Activated CD8-positive, alpha-beta T cell treated with anti-CD3 and anti-CD28 coated beads for 36 hours (primary cell): ENCODE results near the gene ASAP2. TPM values are rescaled to one million over a fixed set of nuclear protein-coding genes. Genes with fewer than 3 reads are reported as not detected.

Source experiments
- ATAC-seq: fragments of 200-7000 bp; cut with Tn5 transposase; one replicate; pipeline ENCODE4 v1.10.0; 2021; ENCODE audit warnings: mild to moderate bottlenecking, moderate library complexity
- CTCF ChIA-PET: fragments of 350-600 bp; sonication (Branson Sonifier 250); formaldehyde crosslinking; loops from one replicate; lab custom pipeline; 2021; ENCODE audit warnings: antibody characterized with exemption; lab: Charles Lee
- POLR2A ChIA-PET: fragments of 350-600 bp; sonication (Branson Sonifier 250); formaldehyde crosslinking; loops from one replicate; lab custom pipeline; 2021; ENCODE audit warnings: antibody characterized with exemption; lab: Charles Lee
- DNase-seq: peaks from one replicate; pipeline ENCODE4 v3.0.0-alpha.2; 2020
- H3K27ac Mint-ChIP-seq: one replicate; pipeline ENCODE4 v1.8.0; 2021; ENCODE audit warnings: mild to moderate bottlenecking, mixed read lengths
- H3K27me3 Mint-ChIP-seq: one replicate; pipeline ENCODE4 v1.8.0; 2021; ENCODE audit warnings: mixed read lengths
- H3K36me3 Mint-ChIP-seq: one replicate; pipeline ENCODE4 v1.8.0; 2021; ENCODE audit warnings: low read depth, mixed read lengths
- H3K4me1 Mint-ChIP-seq: one replicate; pipeline ENCODE4 v1.8.0; 2021; ENCODE audit warnings: low read depth, mixed read lengths
- H3K4me3 Mint-ChIP-seq: one replicate; pipeline ENCODE4 v1.8.0; 2021; ENCODE audit warnings: mild to moderate bottlenecking, moderate library complexity, mixed read lengths
- H3K9me3 Mint-ChIP-seq: one replicate; pipeline ENCODE4 v1.8.0; 2021; ENCODE audit warnings: mixed read lengths
- intact Hi-C: fragments of 100-400 bp; cut with micrococcal nuclease; formaldehyde crosslinking; loops from one replicate; pipeline ENCODE4 v1.10.0; 2022
- total RNA-seq, 2 experiments: library from RNA; stranded (reverse); gene quantifications; one replicate each; pipeline ENCODE4 v1.2.3, GENCODE V29; 2021
- TF ChIP-seq, protein P1 (sequence below): fragments of 200-600 bp; IDR thresholded peaks from one replicate; pipeline ENCODE4 v1.8.0; 2022; ENCODE audit warnings: antibody characterized with exemption, mild to moderate bottlenecking

ASAP2 gene
- total RNA-seq, 2 experiments from 2014 or later, result not detected

DNA sequence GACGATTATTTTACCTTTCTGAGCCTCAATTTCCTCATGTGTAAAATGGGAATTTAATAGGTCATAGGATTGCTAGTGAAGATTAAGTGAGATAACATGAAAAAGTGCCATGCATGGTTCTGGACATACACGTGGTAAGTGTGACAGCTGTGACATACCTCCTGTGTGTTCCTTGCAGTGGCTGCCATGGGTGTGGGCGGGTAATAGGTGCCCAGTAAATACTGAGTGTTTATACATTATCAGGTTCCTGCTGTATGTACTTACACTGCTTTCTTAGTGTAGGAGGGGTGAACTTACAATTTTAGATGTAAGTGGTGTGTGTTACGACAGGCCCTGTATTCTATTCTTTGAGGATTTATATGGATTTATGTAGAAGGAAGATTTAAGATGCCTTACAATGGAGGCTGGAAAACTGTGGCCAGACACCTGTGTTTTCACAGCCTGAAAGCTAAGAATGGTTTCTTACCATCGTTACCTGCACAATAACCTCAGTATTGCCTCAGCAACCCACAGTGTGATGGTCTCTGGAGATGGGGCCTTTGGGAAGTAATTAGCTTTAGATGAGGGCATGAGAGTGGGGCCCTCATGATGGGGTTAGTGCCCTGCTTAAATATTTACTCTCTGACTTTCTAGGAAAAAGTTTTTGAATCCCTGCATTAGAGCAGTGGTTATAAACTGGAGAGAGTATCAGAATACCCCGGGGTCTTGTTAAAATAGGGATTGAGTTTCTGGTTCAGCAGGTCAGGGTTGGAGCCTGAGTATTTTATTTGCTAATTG, 78.1 kb downstream of the ASAP2 start:
- Mint-ChIP-seq H3K4me3 (no peak overlapping the region), H3K9me3 (no peaks in the 10 kb centered on the region), H3K36me3 (no peaks in the 10 kb centered on the region), H3K27ac (no peak overlapping the region), H3K4me1 (no peaks in the 10 kb centered on the region), H3K27me3 (peaks cover 4% of the 10 kb centered on the region)
- ChIA-PET CTCF (no interaction called here), POLR2A (no interaction called here)
- intact Hi-C loops, result no loop called here
- TF ChIP-seq, protein P1, sequence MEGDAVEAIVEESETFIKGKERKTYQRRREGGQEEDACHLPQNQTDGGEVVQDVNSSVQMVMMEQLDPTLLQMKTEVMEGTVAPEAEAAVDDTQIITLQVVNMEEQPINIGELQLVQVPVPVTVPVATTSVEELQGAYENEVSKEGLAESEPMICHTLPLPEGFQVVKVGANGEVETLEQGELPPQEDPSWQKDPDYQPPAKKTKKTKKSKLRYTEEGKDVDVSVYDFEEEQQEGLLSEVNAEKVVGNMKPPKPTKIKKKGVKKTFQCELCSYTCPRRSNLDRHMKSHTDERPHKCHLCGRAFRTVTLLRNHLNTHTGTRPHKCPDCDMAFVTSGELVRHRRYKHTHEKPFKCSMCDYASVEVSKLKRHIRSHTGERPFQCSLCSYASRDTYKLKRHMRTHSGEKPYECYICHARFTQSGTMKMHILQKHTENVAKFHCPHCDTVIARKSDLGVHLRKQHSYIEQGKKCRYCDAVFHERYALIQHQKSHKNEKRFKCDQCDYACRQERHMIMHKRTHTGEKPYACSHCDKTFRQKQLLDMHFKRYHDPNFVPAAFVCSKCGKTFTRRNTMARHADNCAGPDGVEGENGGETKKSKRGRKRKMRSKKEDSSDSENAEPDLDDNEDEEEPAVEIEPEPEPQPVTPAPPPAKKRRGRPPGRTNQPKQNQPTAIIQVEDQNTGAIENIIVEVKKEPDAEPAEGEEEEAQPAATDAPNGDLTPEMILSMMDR, result no peak
- DNase-seq (no peak), ATAC-seq (no peak)

DNA sequence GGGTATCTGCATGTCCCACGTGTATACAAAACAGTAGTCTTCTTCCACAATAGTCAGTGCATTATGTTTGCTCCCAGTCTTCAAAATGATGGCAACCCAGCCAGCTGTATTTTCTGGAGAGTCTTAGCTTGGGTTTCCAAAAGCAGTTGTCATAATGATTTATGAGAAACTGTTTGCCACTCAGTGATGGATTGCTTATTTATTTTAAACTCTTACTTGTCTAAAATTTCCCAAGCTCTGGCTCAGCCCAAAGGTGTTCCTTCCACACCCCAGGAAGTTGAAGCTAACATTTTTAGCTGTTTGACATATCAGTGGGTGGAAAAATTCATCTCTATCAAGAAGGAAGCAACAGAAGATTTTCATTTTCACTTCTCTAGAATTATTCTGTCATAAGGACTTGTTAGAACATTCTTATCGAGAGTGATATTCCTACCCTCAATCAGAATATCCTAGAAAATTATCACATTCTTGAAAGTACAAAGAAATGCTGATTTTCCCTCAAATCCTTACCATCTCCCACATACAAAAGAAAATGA, 78.8 kb downstream of the ASAP2 start:
- H3K27ac Mint-ChIP-seq, result no peak overlapping the region
- H3K36me3 Mint-ChIP-seq, result no peaks in the 10 kb centered on the region
- TF ChIP-seq, protein P1, result no peak
- H3K9me3 Mint-ChIP-seq, result no peaks in the 10 kb centered on the region
- H3K4me3 Mint-ChIP-seq, result no peak overlapping the region
- ATAC-seq, result no peak
- ChIA-PET CTCF (interaction anchor here (0.6 to 1.5 kb wide), 2 partner anchors 28 to 30 kb away, joined by 3 to 4 read pairs; no protein-coding TSS in a partner anchor), POLR2A (no interaction called here)
- peaks cover 4% of the 10 kb centered on the region for H3K27me3 Mint-ChIP-seq
- intact Hi-C loops, result no loop called here
- no peaks in the 10 kb centered on the region for H3K4me1 Mint-ChIP-seq
- DNase-seq, result no peak

DNA sequence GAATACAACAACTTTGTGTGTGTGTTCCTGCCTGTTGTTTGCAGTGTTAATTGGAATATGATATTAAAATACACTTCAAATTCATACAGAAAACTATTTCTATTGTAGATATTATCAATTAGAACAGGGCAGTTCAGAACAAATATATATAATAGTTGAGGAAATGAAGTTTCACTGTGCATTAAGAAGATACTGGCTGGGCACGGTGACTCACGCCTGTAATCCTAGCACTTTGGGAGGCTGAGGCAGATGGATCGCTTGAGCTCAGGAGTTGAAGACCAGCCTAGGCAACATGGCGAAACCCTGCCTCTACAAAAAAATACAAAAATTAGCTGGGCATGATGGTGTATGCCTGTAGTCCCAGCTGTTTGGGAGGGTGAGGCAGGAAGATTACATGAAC, 79.3 kb downstream of the ASAP2 start:
- H3K27ac Mint-ChIP-seq, result no peak overlapping the region
- TF ChIP-seq, protein P1, result no peak
- CTCF ChIA-PET, result interaction anchor here (0.6 to 1.5 kb wide), 2 partner anchors 28 to 31 kb away, joined by 3 to 4 read pairs; no protein-coding TSS in a partner anchor
- no peaks in the 10 kb centered on the region for H3K36me3 Mint-ChIP-seq
- no peaks in the 10 kb centered on the region for H3K4me1 Mint-ChIP-seq
- DNase-seq (no peak), ATAC-seq (no peak)
- peaks cover 4% of the 10 kb centered on the region for H3K27me3 Mint-ChIP-seq
- no peaks in the 10 kb centered on the region for H3K9me3 Mint-ChIP-seq
- POLR2A ChIA-PET, result no interaction called here
- intact Hi-C loops, result no loop called here
- no peak overlapping the region for H3K4me3 Mint-ChIP-seq

DNA sequence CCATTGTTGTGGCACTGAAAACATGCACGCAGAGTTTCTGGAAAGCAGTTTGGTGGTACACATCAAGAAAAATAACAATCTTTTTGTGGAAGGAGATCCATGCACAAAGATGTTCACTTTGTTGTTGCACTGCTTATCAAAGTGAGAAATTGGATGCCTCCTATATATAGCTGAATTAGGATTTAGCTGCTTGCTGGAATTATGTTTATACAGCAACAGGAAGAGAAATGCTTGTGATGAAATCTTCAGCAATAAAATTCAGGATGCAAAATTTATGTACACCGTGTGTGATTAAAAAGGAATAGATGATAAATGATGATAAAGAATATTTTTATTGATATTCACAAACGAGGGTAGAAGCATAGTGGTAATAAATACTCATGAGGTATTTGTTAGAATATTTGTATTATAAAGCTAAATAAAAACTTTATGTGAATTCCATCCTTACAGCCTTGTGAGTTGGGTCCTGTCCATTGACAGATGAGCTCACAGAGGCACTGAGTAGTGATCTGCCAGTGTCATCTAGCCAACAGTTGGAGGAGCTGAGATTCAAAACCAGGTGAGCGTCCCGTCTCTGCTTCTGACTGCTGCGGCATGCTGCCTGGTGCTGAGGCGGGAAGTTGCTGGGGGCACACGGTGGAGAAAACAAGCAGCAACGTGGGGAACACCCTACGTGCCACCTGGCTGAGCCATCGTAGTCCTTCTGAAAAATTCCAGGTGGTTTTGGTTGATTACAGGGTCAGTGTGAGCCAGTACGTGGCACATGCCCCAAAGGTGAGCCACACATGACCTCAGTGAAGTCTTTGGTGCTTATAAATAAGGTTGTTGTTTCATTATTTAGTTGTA, 80.2 kb downstream of the ASAP2 start:
- intact Hi-C loops, result no loop called here
- Mint-ChIP-seq H3K4me3 (no peak overlapping the region), H3K27me3 (peaks cover 4% of the 10 kb centered on the region), H3K9me3 (no peaks in the 10 kb centered on the region), H3K4me1 (no peaks in the 10 kb centered on the region), H3K27ac (no peak overlapping the region), H3K36me3 (no peaks in the 10 kb centered on the region)
- ChIA-PET CTCF (interaction anchor here (1.5 kb wide), 1 partner anchor 32 kb away, joined by 3 read pairs; no protein-coding TSS in a partner anchor), POLR2A (no interaction called here)
- TF ChIP-seq, protein P1, result no peak
- ATAC-seq (no peak), DNase-seq (no peak)
